ENCODE data around the gene PLEKHM3.
"Not testable (repeated sequence)": the region's sequence is repeated elsewhere in the genome, so short reads cannot be mapped to it uniquely, and the experiment has no call there.

PLEKHM3 gene

DNA sequence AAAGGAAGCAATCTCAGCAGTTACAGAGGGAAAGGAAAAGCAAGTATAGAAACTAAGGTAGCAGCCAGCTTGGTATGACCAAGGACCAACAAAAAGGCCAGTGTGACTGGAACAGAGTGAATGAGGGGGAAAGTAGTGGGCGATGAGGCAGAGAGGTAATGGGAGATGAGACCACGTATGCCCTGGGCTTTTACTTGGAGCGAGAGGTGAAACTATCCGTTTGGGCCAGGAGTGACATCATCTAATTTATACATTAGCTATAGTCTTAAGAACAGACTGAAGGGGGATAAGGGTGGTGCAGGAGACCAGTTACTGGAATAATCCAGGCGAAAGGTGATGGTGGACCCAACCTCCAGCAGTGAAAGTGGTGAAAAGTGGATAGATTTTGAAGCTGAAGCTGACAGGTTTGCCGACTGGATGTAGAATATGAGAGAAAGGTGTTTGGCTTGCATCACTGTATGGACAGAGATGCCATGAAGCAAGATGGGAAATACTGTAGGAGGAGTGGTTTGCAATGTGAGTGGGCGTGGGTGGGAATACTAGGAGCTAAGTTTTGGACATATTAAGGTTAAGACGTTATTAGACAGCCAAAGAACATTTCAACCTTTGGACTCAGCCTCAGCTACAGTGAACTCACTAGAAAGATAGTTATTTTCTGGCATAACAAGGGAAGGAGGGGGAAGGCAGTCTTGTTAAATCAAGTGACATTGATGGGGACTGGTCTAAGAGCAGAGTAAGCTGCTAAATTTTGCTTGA, 106.0 kb downstream of the PLEKHM3 start:
- DNase-seq, result no peak

DNA sequence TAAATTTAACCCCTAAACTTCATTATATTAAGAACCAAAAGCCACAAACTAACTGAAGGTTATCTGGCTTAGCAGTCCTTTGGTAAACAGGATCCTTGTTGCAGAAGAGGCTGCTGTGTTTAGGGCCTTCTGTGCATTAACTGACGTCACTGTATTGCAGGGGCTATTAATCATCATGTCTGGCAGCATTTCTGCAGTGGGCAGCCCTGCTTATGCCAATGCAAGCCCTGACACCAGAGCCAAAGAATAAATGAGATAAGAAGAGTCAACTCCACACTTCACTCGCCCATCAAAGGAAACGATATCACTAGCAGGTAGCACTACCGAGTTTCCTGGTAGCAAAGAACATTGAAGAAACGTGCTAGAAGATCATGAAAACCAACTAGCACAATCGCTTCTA, 110.6 kb downstream of the PLEKHM3 start:
- no peak for DNase-seq

DNA sequence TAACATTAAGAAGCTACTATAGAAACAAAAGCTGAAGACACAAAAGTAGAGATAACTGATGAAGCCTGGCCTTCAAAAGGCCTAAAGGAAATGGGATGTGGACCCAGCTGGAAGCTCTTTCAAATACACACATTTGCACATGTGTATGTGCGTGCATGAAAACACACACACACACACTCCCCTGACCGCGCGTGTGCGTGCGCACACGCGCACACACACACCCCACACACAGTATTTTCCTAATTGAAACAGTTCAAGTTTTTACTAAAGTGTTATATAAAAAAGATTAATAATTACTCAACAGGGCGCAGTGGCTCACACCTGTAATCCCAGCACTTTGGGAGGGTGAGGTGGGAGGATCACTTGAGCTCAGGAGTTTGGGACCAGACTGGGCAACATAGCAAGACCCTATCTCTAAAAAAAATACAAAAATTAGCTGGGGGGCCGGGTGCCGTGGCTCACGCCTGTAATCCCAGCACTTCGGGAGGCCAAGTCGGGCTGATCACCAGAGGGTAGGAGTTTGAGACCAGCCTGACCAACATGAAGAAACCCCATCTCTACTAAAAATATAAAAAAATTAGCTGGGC, 111.5 kb downstream of the PLEKHM3 start:
- DNase-seq, result no peak

DNA sequence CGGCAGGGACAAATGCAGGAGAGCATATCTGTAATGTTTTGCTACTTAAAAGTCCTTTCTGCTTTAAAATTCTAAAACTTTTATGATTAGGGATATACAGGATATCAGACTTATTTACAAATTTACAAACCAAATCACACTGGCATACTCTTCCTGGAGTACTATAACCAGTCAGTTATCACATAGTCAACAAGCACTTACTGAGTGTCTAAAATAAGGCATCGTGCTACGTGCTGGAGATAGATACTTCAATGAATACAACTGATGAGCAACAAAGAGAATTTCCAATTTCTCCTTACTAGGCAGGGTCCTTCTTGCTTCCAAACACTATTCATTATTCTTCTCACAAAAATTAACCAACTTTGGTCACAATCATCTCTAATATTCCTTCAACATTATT, 113.5 kb downstream of the PLEKHM3 start:
- no peak for DNase-seq

DNA sequence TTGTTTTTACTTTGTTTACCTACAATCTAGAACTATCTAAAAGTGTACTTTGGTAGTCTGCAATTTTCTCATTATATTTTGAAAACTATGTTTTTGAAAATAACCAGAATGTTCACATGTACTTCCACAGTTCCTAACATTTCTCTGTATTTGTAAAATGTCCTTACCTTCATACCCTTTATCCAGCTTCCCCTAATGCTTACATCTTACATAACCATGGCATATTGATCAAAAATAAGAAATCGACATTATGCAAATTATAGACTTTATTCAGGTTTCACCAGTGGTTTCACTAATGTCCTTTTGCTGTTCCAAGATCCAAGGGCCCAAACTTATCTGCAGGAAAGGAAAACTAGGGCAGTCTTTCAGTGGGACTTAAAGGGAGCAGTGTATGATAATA, 114.1 kb downstream of the PLEKHM3 start:
- DNase-seq, result no peak

DNA sequence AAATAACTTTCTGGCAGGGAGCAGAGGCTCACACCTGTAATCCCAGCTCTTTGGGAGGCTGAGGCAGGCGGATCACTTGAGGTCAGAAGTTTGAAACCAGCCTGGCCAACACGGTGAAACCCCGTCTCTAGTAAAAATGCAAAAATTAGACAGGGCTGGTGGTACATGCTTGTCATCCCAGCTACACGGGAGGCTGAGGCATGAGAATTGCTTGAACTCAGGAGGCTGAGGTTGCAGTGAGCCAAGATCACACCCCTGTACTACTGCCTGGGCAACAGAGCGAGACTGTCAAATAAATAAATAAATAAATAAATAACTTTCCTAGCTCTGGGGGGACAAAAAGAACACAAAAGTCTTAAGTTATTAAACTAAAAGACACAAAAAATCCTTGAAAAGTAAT, 118.8 kb downstream of the PLEKHM3 start:
- DNase-seq, result not testable (repeated sequence)

DNA sequence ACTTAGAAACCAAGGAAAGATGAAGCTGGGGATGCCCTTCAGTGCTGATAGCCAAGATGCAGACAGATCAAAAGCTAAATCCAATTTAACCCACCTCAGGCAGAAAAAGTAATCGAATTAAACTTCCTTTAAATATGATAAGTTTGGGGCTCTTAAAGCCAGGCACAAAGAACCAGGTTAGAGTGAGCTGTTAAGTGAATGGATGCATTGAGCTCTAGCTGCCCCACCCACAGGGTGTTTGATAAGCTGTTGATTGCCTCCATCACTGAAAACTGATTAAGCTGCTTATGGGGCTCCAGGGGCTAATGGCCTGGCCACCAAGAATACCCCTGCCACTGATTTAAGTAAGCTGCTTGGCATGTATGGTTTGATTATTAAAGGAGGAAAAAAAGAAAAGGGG, 119.8 kb downstream of the PLEKHM3 start:
- DNase-seq, result no peak

DNA sequence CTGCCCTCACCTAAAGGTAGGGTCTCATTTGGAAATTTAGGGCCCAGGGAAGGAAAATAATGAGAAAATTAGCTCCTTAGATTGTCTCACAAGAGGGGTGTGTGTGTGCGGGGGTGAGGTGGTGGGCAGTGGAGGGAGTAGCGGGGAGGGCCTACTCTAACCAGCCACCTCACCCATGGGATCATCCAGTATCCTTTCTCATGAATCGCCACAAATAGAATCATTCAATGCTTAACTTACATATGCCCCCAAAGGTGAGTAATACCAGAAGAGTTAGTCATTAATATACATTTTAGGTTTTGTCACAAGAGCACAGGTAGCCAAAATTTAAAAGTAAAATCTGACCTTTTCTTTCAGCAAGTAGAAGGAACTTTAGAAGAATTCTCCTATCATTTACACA, 122.1 kb downstream of the PLEKHM3 start:
- no peak for DNase-seq

DNA sequence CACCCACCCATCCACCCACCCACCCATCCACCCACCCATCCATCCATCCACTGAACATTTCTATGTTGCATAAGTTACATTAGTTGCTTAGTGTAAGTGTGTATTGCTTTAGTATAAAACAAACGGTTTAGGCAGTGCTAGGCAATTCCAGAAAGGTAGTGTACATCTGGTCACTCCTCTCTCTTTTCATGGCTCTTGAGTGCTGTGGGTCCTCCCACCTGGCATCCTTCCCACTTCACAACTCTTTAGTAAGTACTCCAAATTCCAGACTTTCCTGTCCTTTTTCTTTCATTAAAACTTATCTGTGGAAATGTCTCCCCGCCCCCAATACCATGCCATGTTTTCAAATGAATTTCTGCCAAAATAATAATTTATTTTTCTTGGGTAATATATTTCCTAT, 122.5 kb downstream of the PLEKHM3 start:
- no peak for DNase-seq

DNA sequence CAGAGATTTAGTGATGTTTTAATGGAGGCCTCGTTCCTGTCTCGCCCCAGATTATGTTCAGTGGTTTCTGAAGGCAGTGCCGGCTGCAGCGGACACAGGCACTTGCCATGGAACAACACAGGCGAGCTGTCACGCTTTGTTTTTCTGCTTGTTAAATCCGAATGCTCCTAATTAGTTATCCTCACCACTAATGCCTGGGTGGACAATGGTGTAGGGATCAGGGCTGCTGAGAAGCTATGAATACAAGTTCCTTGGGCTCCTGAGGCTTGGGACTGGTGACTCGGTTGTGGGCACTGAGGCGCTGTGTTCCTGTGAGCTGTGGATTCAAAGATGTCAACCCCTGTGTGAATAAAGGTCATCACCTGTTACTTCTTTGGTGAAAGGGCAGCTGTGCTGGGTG, 123.5 kb downstream of the PLEKHM3 start:
- DNase-seq, result no peak

DNA sequence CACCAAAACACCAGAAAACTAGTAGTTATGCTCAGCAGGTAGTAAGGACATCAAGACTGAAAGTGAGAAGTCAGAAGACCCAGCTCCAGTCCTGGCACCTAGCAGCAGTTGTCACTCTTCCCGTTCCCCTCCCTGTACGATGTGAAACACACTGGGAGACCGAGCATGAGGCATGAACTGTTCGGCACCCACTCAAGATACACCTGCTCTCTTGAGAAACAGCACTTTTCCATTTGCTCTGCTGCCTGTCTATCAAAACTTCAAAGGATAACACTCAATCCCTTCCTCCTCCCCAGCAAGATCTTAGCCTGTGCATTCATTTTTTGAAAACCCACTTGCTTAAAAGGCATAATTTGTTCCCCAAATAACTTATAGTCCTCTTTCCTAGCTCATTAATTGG, 123.9 kb downstream of the PLEKHM3 start:
- no peak for DNase-seq

DNA sequence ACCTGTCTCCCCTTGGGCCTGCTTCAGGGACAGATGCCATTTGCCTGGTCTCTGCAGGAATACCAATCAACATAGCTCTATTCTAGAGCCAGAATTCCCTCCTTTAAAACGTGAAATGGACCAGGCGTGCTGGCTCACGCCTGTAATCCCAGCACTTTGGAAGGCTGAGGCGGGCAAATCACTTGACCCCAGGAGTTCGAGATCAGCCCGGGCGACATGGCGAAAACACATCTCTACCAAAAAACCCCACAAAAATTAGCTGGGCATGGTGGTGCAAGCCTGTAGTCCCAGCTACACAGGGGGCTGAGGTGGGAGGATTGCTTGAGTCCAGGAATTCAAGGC, 127.0 kb downstream of the PLEKHM3 start:
- no peak for DNase-seq

DNA sequence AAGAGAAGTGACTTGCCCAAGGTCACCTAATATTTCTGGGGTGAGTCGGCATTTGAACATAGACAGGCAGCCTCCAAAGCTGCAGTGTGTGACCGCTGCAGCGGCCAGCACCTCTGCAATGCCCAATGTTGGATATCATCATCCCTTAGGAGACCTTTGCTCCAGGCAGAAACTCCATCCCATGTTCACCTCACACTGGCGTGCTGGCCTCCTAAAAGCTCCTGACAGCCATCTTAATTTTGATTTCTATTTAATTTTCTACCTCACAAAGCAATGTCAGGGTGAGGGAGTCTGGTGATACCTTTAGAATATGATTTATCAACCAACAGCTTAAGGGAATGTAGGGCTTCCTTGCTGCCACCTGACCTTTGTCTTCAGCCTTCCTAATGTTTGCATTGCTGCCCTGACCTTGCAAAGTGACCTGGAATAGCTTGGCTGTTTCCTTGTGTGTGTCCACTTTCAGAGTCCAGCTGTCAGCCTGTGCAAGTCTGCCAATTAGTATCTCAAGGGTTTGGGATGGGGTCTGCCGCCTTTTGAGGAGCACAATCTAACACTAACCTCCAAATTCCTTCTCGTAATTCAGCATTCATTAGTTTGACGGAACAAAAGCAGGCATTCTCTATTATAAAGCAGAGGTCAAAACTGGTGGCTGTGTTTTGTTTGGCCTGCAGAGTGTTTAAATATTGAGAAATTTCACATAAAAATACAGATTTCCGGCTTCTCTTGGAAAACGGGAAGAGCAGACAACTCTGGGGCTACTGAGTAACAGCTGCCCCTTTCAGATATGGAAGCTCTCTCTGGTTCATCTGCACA, 127.6 kb downstream of the PLEKHM3 start:
- no peak for DNase-seq

DNA sequence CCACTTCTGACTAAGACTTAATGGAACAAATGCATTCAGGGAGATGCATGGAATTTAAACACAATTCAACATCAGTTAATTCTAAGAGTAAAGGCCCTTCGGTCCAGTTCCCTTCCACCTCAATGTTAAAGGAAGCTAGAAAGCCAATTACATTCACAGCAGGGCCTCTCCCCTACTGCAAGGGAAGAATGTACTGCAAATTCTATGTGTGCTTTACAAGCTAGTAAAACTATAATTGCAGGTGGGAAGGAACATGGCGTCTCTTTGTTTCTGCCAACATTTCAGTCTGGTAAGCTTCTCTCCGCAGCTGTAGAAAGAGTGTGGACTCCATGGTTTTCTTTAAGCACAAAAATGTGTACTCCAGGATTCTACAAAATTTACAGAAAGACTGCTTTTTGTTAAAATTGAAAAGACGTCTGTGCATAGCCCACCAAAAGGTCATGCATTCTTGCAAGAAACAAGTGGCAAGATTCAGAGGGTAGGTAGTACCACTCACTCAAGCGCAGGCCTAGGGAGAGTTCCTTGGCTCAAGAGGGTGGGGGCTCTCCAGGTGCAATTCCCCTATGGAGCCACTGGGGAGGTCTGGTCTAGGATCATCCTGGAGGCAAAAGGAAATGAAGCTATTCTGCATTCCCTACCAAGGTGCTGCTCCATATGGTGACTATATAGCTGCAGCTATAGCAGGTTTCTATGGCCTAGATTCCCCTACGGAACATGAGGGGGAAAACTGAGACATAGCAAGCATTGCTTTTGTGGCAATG, 128.6 kb downstream of the PLEKHM3 start:
- DNase-seq, result no peak

DNA sequence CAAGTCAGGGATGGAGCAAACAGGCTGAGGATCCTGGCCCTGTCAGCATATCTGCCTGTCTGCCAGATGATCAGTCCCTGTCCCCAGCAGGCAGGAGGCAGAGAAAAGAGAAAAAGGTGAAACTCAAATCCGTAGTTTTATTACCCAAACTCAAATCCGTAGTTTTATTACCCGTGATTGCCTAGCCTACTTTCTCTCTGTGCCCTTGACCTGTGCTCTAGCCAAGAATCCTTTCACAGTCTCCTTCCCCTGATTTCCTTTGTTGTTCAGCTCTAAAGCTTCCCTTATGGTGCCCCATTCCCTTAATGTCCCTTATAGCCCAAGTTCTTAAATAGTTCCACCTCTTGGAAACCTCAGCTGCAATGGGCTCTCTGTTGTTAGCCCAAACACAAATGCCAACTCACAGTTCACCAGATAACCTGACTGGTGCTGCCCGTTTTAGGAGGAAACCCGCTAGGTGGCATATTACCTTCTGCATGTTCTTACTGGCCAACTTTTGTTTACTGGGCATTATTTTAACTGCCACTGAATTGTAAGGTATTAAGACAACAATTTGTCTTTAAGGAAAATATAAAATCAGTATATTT, 130.0 kb downstream of the PLEKHM3 start:
- no peak for DNase-seq

DNA sequence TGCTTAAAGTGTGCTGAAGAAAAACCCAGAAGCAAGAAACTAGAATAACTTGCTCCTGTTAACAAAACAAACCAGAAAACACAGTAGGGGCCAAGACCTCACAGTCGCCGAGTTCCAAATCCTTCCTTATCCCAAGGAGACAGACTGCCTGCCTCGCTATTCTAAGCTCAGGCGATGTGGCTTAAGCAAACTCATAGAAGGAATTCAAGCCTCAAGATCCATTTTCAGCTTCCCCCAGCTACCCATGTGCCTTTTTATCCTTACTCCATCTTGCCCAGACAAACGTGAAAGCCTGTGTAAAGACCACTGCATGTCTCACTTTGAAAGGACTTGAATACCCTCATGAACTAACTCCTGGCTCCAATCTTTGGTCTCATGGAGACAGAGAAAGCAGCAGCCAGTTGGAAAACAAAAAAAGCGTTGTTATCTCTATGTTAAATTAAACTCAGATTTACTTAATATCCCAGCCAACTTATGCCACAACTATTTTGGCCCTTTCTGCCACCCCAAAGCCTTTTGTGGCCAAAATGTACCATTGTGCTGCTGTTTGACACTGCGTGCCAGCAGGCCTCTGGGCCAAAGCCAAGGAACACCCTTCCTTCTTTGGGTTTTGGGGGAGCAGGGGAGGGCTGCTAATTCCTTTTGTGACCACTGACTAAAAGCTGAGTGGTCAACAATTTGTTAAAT, 132.5 kb downstream of the PLEKHM3 start:
- no peak for DNase-seq

DNA sequence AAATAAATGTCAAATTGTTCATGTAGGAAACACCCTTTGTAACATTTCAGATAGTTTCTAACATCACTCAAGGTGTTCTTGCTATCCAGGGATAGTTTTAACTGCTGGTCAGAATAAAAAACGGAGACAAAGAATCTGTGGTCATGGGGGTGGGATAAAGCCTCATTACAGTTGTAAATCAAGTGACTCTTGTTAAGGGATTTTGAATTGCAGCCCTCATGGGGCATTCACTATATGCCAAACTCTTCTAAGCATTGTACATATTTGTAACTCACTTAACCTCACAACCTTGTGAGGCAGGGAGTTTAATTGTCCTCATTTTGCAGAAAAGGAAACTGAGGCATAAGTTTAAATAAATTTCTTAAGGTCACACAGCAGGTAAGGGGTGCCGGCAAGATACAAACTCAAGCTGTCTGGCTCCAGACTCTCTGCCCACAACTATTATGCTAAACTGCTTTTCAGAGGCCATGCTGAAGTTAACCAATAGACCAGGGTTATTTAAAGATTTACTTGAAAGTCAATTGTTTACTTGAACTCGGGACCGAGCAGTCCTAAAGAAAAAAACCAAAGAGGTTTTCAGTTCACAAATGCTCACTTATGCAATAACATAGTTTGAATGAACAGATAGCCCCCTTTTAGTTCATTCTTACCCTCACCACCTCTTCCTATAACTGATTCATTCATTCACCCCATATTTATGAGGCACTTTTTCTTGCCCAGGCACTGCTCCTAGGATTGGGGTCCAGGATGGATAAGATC, 134.1 kb downstream of the PLEKHM3 start:
- no peak for DNase-seq

DNA sequence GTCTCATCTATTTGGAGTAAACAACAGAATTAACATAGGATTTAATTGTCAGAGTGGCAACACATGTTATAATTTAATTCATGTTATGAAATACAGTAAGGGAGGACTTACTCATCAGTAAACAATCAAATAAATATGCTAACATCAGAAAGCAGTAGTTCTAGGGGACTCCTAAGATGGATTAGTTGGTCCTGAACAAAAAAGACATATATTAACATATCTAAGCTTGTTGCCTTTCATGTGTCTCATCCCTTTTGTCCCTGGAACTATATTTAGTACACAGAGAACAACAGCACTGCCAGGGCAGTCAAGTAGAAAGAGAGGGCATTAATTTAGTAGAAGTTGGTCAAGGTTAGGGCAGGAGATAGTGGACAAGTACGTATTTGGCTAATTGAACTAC, 137.8 kb downstream of the PLEKHM3 start:
- no peak for DNase-seq

DNA sequence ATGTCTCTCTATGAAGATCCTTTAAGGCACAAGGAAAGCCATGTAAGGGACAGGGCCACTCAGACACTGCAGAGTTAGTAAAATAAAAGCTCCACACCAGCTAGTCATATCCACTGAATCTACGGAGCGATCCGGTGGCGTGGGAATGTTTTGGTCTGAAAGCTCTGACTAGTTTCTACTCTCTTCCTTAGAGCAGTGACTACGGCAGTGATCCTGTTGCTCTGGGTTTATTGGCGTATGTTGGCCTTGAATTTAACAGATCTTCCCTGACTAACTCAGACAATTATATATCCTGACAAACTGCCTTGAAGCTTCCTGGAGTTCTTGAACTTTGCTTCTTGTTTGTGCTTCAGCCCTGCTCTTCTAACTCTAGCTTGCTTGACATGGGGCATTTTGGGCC, 140.3 kb downstream of the PLEKHM3 start:
- no peak for DNase-seq

DNA sequence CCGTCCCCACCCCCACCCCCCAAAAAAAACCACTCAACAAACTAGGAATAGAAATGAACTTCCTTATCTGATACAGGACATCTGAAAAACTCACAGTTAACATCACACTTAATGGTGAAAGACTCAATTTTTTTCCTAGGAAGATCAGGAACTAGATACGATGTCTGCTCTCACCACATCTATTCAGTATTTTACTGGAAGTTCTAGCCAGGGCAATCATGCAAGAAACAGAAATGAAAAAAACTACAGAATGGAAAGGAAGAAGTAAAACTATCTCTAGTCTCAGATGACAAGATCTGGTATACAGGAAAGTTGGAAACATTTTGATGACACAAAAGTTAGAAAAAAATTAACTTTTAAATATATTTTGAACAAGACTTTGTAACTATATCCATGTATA, 141.2 kb downstream of the PLEKHM3 start:
- DNase-seq, result no peak

DNA sequence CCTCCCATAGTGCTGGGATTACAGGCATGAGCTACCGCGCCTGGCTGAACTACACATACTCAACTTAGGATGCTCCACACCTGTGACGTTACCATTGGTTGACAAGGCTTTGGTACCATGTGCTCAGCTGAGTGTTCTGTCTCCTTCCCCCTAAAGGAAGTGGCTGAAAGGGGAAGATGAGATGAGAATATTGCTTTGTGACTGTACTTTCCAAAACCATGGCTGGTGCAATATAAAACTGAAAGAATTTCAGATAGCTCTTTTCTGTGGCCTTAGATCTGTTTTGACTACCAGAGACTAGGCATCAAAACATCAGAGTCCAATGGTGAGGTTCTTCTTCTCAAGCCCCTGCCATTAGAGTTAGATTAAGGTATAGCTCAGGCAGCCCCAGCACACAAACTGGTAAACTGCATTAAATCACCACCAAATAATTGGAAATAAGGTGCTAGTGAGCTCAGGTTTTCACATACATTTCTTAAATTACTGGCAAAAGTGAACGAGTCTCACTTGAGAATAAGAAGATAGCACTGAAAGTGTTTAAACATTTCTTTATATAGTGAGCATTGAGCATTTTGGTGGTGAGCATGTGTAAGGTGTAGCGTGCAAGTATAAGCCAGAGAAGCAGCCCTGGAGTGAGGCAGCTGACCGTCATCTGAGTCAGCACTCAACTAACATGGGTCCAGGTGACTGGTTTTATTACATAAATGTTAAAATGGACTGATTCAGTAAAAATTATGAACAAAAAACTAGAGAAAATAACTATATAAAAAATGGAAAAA, 142.1 kb downstream of the PLEKHM3 start:
- no peak for DNase-seq

All from KG1 (cell line).